CD4-positive, CD25-positive, alpha-beta regulatory T cell (primary cell): ENCODE data around the gene PPP2R5C. TPM values are rescaled to one million over a fixed set of nuclear protein-coding genes. Genes with fewer than 3 reads are reported as not detected.

Experiments
- ATAC-seq, 2 donors: fragments of 150-1000 bp; cut with Tn5 transposase; one replicate each; pipeline ENCODE4 v1.10.0; 2021; ENCODE audit warnings: low read depth in 2 of 2, moderate number of reproducible peaks in 2 of 2, moderate library complexity in 1 of 2
- DNase-seq, 3 donors: peaks; one replicate each; pipeline versions ENCODE4 v3.0.0 to v3.0.0-alpha.2; 2012 to 2022; ENCODE audit warnings: mixed read lengths in 1 of 3
- H3K27ac ChIP-seq: one replicate; pipeline ENCODE4 v1.7.0; 2013; ENCODE audit warnings: mild to moderate bottlenecking, low read length; ENCODE audit not compliant: insufficient read depth, poor library complexity, severe bottlenecking
- H3K27me3 ChIP-seq: one replicate; pipeline ENCODE4 v1.7.0; 2013; ENCODE audit warnings: low read length; ENCODE audit not compliant: control insufficient read depth, insufficient read depth
- H3K36me3 ChIP-seq: one replicate; pipeline ENCODE4 v1.7.0; 2013; ENCODE audit warnings: mild to moderate bottlenecking, low read length, moderate library complexity; ENCODE audit not compliant: control insufficient read depth, insufficient read depth
- H3K4me1 ChIP-seq: 2 replicates; pipeline ENCODE4 v1.7.0; 2013; ENCODE audit warnings: mild to moderate bottlenecking, low read length; ENCODE audit not compliant: insufficient read depth, control insufficient read depth, poor library complexity, severe bottlenecking
- H3K4me3 ChIP-seq: one replicate; pipeline ENCODE4 v1.7.0; 2013; ENCODE audit warnings: low read depth, mild to moderate bottlenecking, low read length, moderate library complexity
- H3K9me3 ChIP-seq, 2 experiments: 1 replicate in 1 of 2; 2 replicates in 1 of 2; pipeline ENCODE4 v1.7.0; 2013; ENCODE audit warnings: low read length in 2 of 2, mild to moderate bottlenecking in 1 of 2, moderate library complexity in 1 of 2; ENCODE audit not compliant: control insufficient read depth in 2 of 2
- H3K27ac Mint-ChIP-seq, 3 donors: one replicate each; pipeline ENCODE4 v1.8.0; 2020 to 2022; ENCODE audit warnings: mild to moderate bottlenecking in 3 of 3, mixed read lengths in 3 of 3, moderate library complexity in 2 of 3
- H3K27me3 Mint-ChIP-seq: one replicate; pipeline ENCODE4 v1.8.0; 2022; ENCODE audit warnings: mild to moderate bottlenecking, mixed read lengths
- H3K36me3 Mint-ChIP-seq: one replicate; pipeline ENCODE4 v1.8.0; 2020; ENCODE audit warnings: mixed read lengths
- H3K4me1 Mint-ChIP-seq, 4 donors: one replicate each; pipeline ENCODE4 v1.8.0; 2020 to 2022; ENCODE audit warnings: mixed read lengths in 4 of 4, mild to moderate bottlenecking in 1 of 4
- H3K4me3 Mint-ChIP-seq, 4 donors: one replicate each; pipeline ENCODE4 v1.8.0; 2020 to 2022; ENCODE audit warnings: mild to moderate bottlenecking in 4 of 4, mixed read lengths in 4 of 4, moderate library complexity in 3 of 4
- H3K9me3 Mint-ChIP-seq, 7 donors: one replicate each; pipeline ENCODE4 v1.8.0; 2020 to 2022; ENCODE audit warnings: mixed read lengths in 7 of 7, mild to moderate bottlenecking in 3 of 7, moderate library complexity in 2 of 7
- polyA plus RNA-seq, 4 donors: library from polyadenylated mRNA; unstranded; fragments of 300-500 nt; fragmentation: Illumina TruSeq; gene quantifications; one replicate each; pipeline ENCODE4 v1.2.3, GENCODE V29; 2021
- total RNA-seq: library from RNA; stranded (reverse); gene quantifications from one replicate; pipeline ENCODE4 v1.2.3, GENCODE V29; 2022

The PPP2R5C gene
- total and polyA plus RNA-seq, 5 donors from 2014 or later, result 244 to 650 (median 282) TPM

- Mint-ChIP-seq H3K9me3 (peaks cover 0 to 2% (median 0%) of the 10 kb centered on the region in 7 donors), H3K27me3 (peaks cover 16% of the 10 kb centered on the region), H3K4me1 (peaks cover 0 to 32% (median 4%) of the 10 kb centered on the region in 4 donors), H3K4me3 (peak overlapping the region in 2 of 4 donors; percentile 57 to 67), H3K27ac (peak overlapping the region in 1 of 3 donors; percentile 41), H3K36me3 (peaks cover 7% of the 10 kb centered on the region)
- Histone ChIP-seq H3K9me3 (no peaks in the 10 kb centered on the region), H3K27ac (no peak overlapping the region), H3K4me3 (no peak overlapping the region), H3K36me3 (no peaks in the 10 kb centered on the region), H3K27me3 (peaks cover 2% of the 10 kb centered on the region), H3K4me1 (peaks cover 19% of the 10 kb centered on the region)
- no peak for ATAC-seq
- no peak for DNase-seq
Observed at GRCh38 chr14:101950100-101950499, 188.6 kb downstream of the PPP2R5C start.

GRCh38 chr14:101950516-101951215 lies 189.2 kb downstream of the PPP2R5C start:
- Histone ChIP-seq H3K4me1 (peaks cover 19% of the 10 kb centered on the region), H3K4me3 (no peak overlapping the region), H3K27ac (no peak overlapping the region), H3K27me3 (peaks cover 2% of the 10 kb centered on the region), H3K36me3 (no peaks in the 10 kb centered on the region), H3K9me3 (no peaks in the 10 kb centered on the region)
- Mint-ChIP-seq H3K27me3 (peaks cover 12% of the 10 kb centered on the region), H3K4me1 (peaks cover 0 to 32% (median 4%) of the 10 kb centered on the region in 4 donors), H3K36me3 (peaks cover 7% of the 10 kb centered on the region), H3K27ac (peak overlapping the region; percentile 41 to 75 (median 66)), H3K9me3 (peaks cover 0 to 2% (median 0%) of the 10 kb centered on the region in 7 donors), H3K4me3 (peak overlapping the region; percentile 52 to 67 (median 59))
- ATAC-seq (no peak), DNase-seq (no peak)

GRCh38 chr14:101953151-101953550 lies 191.6 kb downstream of the PPP2R5C start:
- Histone ChIP-seq H3K9me3 (no peaks in the 10 kb centered on the region), H3K4me1 (peaks cover 11% of the 10 kb centered on the region), H3K27ac (no peak overlapping the region), H3K27me3 (no peaks in the 10 kb centered on the region), H3K36me3 (no peaks in the 10 kb centered on the region), H3K4me3 (no peak overlapping the region)
- Mint-ChIP-seq H3K4me3 (peak overlapping the region in 1 of 4 donors; percentile 41), H3K4me1 (peaks cover 0 to 18% (median 2%) of the 10 kb centered on the region in 4 donors), H3K36me3 (peaks cover 7% of the 10 kb centered on the region), H3K9me3 (no peaks in the 10 kb centered on the region), H3K27ac (no peak overlapping the region), H3K27me3 (no peaks in the 10 kb centered on the region)
- ATAC-seq (no peak), DNase-seq (no peak)

GRCh38 chr14:101954501-101954900 lies 193.0 kb downstream of the PPP2R5C start:
- no peak overlapping the region for H3K4me3 ChIP-seq
- Mint-ChIP-seq H3K9me3 (no peaks in the 10 kb centered on the region), H3K27me3 (no peaks in the 10 kb centered on the region), H3K4me3 (peak overlapping the region in 1 of 4 donors; percentile 38), H3K27ac (no peak overlapping the region), H3K36me3 (peaks cover 4% of the 10 kb centered on the region), H3K4me1 (peaks cover 0 to 6% (median 2%) of the 10 kb centered on the region in 4 donors)
- no peaks in the 10 kb centered on the region for H3K4me1 ChIP-seq
- no peaks in the 10 kb centered on the region for H3K9me3 ChIP-seq
- DNase-seq (no peak), ATAC-seq (no peak)
- no peaks in the 10 kb centered on the region for H3K36me3 ChIP-seq
- H3K27ac ChIP-seq, result no peak overlapping the region
- no peaks in the 10 kb centered on the region for H3K27me3 ChIP-seq

- no peak overlapping the region for H3K27ac ChIP-seq
- Mint-ChIP-seq H3K36me3 (peaks cover 4% of the 10 kb centered on the region), H3K27me3 (no peaks in the 10 kb centered on the region), H3K4me1 (peaks cover 0 to 13% (median 3%) of the 10 kb centered on the region in 4 donors), H3K4me3 (no peak overlapping the region), H3K27ac (no peak overlapping the region), H3K9me3 (no peaks in the 10 kb centered on the region)
- H3K36me3 ChIP-seq, result no peaks in the 10 kb centered on the region
- no peaks in the 10 kb centered on the region for H3K4me1 ChIP-seq
- no peak for ATAC-seq
- no peak for DNase-seq
- H3K9me3 ChIP-seq, result no peaks in the 10 kb centered on the region
- H3K27me3 ChIP-seq, result no peaks in the 10 kb centered on the region
- no peak overlapping the region for H3K4me3 ChIP-seq
Observed at GRCh38 chr14:101955695-101956161, 194.2 kb downstream of the PPP2R5C start.

GRCh38 chr14:101956179-101956885 lies 194.8 kb downstream of the PPP2R5C start:
- H3K9me3 Mint-ChIP-seq, result no peaks in the 10 kb centered on the region
- H3K36me3 Mint-ChIP-seq, result peaks cover 4% of the 10 kb centered on the region
- Histone ChIP-seq H3K36me3 (no peaks in the 10 kb centered on the region), H3K9me3 (no peaks in the 10 kb centered on the region), H3K4me1 (peaks cover 5% of the 10 kb centered on the region), H3K27ac (no peak overlapping the region), H3K4me3 (no peak overlapping the region), H3K27me3 (no peaks in the 10 kb centered on the region)
- H3K4me3 Mint-ChIP-seq, result peak overlapping the region in 1 of 4 donors; percentile 25
- ATAC-seq (no peak), DNase-seq (no peak)
- H3K27ac Mint-ChIP-seq, result peak overlapping the region in 1 of 3 donors; percentile 56
- peaks cover 0 to 15% (median 8%) of the 10 kb centered on the region in 4 donors for H3K4me1 Mint-ChIP-seq
- H3K27me3 Mint-ChIP-seq, result no peaks in the 10 kb centered on the region

- Histone ChIP-seq H3K4me3 (no peak overlapping the region), H3K27me3 (no peaks in the 10 kb centered on the region), H3K9me3 (no peaks in the 10 kb centered on the region), H3K36me3 (no peaks in the 10 kb centered on the region), H3K4me1 (peaks cover 6% of the 10 kb centered on the region), H3K27ac (no peak overlapping the region)
- Mint-ChIP-seq H3K4me1 (peaks cover 0 to 17% (median 9%) of the 10 kb centered on the region in 4 donors), H3K36me3 (peaks cover 4% of the 10 kb centered on the region), H3K27me3 (no peaks in the 10 kb centered on the region), H3K9me3 (no peaks in the 10 kb centered on the region), H3K4me3 (peak overlapping the region in 1 of 4 donors; percentile 10), H3K27ac (no peak overlapping the region)
- ATAC-seq (no peak), DNase-seq (no peak)
Observed at GRCh38 chr14:101957406-101958234, 196.1 kb downstream of the PPP2R5C start.
